ENCODE data around the gene XPO4. TPM values are rescaled to one million over a fixed set of nuclear protein-coding genes. Genes with fewer than 3 reads are reported as not detected.
"Not testable (repeated sequence)": the region's sequence is repeated elsewhere in the genome, so short reads cannot be mapped to it uniquely, and the experiment has no call there.

Gene XPO4
- total RNA-seq: 32.5 and 34.8 TPM in 2 replicates

- peak within 1 kb of the TSS; percentile 97 for H3K27ac Mint-ChIP-seq
- no peaks in the 10 kb centered on the region for H3K9me3 Mint-ChIP-seq
- H3K27me3 Mint-ChIP-seq: peaks cover 2% of the 10 kb centered on the region
- peak within 1 kb of the TSS; percentile 99 for H3K4me3 Mint-ChIP-seq
- peaks cover 18% of the 10 kb centered on the region for H3K36me3 Mint-ChIP-seq (ENCODE audit: low read depth)
- peak; percentile 95 for DNase-seq
- H3K4me1 Mint-ChIP-seq: peaks cover 26% of the 10 kb centered on the region
- intact Hi-C loops (cut with micrococcal nuclease): loop anchor here (1.0 to 10.0 kb wide), 5 partner anchors 129 to 1118 kb away; partner anchors contain the start of genes EEF1AKMT1, IL17D, MRPL57 and PSPC1
Measured at GRCh38 chr13:20902438-20903163, at the start of gene XPO4. Gene XPO4, minus strand, starts transcription at chr13:20902746. Its CDS starts 8 bp downstream, at chr13:20902738.

- DNase-seq; H3K4me1 Mint-ChIP-seq; H3K36me3 Mint-ChIP-seq (ENCODE audit: low read depth); H3K4me3 Mint-ChIP-seq; H3K9me3 Mint-ChIP-seq; H3K27ac Mint-ChIP-seq: not testable (repeated sequence)
- H3K27me3 Mint-ChIP-seq: peaks cover 44% of the 10 kb centered on the region
- intact Hi-C loops (cut with micrococcal nuclease): loop anchor here (10.0 kb wide), 1 partner anchor 117 kb away; the partner anchor contains the start of gene LATS2
Measured at GRCh38 chr13:20948001-20948400, 45.5 kb upstream of the XPO4 start.

- no peak for DNase-seq
- Mint-ChIP-seq H3K27ac (peak overlapping the region; percentile 29), H3K9me3 (no peaks in the 10 kb centered on the region), H3K27me3 (peaks cover 42% of the 10 kb centered on the region), H3K36me3 (ENCODE audit: low read depth) (no peaks in the 10 kb centered on the region), H3K4me3 (peak overlapping the region; percentile 58), H3K4me1 (peaks cover 6% of the 10 kb centered on the region)
- intact Hi-C loops (cut with micrococcal nuclease): loop anchor here (10.0 kb wide), 1 partner anchor 119 kb away; the partner anchor contains the start of gene LATS2
Measured at GRCh38 chr13:20945952-20946383, 43.4 kb upstream of the XPO4 start.

GRCh38 chr13:20942938-20943559 is 40.5 kb upstream of the XPO4 start:
- Mint-ChIP-seq H3K4me3 (no peak overlapping the region), H3K27me3 (peaks cover 31% of the 10 kb centered on the region), H3K36me3 (ENCODE audit: low read depth) (no peaks in the 10 kb centered on the region), H3K9me3 (no peaks in the 10 kb centered on the region), H3K4me1 (peaks cover 6% of the 10 kb centered on the region), H3K27ac (no peak overlapping the region)
- DNase-seq: no peak
- intact Hi-C loops (cut with micrococcal nuclease): loop anchor here (1.0 to 10.0 kb wide), 4 partner anchors 122 to 536 kb away; partner anchors contain the start of gene LATS2

- H3K27me3 Mint-ChIP-seq: peaks cover 15% of the 10 kb centered on the region
- H3K9me3 Mint-ChIP-seq; H3K36me3 Mint-ChIP-seq (ENCODE audit: low read depth); H3K4me1 Mint-ChIP-seq; H3K4me3 Mint-ChIP-seq; DNase-seq; H3K27ac Mint-ChIP-seq: not testable (repeated sequence)
- intact Hi-C loops (cut with micrococcal nuclease): loop anchor here (10.0 kb wide), 1 partner anchor 124 kb away; the partner anchor contains the start of gene LATS2
Measured at GRCh38 chr13:20940511-20940910, 38.0 kb upstream of the XPO4 start.

GRCh38 chr13:20940083-20940482 is 37.5 kb upstream of the XPO4 start:
- DNase-seq: no peak
- intact Hi-C loops (cut with micrococcal nuclease): loop anchor here (10.0 kb wide), 1 partner anchor 125 kb away; the partner anchor contains the start of gene LATS2
- Mint-ChIP-seq H3K4me3 (no peak overlapping the region), H3K4me1 (peaks cover 3% of the 10 kb centered on the region), H3K9me3 (no peaks in the 10 kb centered on the region), H3K36me3 (ENCODE audit: low read depth) (no peaks in the 10 kb centered on the region), H3K27ac (no peak overlapping the region), H3K27me3 (peaks cover 11% of the 10 kb centered on the region)

GRCh38 chr13:20939662-20940061 is 37.1 kb upstream of the XPO4 start:
- Mint-ChIP-seq H3K27ac (no peak overlapping the region), H3K4me1 (peaks cover 3% of the 10 kb centered on the region), H3K27me3 (peaks cover 6% of the 10 kb centered on the region), H3K36me3 (ENCODE audit: low read depth) (no peaks in the 10 kb centered on the region), H3K4me3 (no peak overlapping the region), H3K9me3 (no peaks in the 10 kb centered on the region)
- intact Hi-C loops (cut with micrococcal nuclease): loop anchor here (10.0 kb wide), 1 partner anchor 125 kb away; the partner anchor contains the start of gene LATS2
- DNase-seq: no peak

GRCh38 chr13:20938302-20938701 is 35.8 kb upstream of the XPO4 start:
- Mint-ChIP-seq H3K27me3 (peaks cover 1% of the 10 kb centered on the region), H3K4me3 (no peak overlapping the region), H3K36me3 (ENCODE audit: low read depth) (no peaks in the 10 kb centered on the region), H3K4me1 (no peaks in the 10 kb centered on the region), H3K27ac (no peak overlapping the region), H3K9me3 (no peaks in the 10 kb centered on the region)
- DNase-seq: no peak
- intact Hi-C loops (cut with micrococcal nuclease): no loop called here

GRCh38 chr13:20927596-20928257 is 25.2 kb upstream of the XPO4 start:
- intact Hi-C loops (cut with micrococcal nuclease): no loop called here
- H3K4me1 Mint-ChIP-seq: no peaks in the 10 kb centered on the region
- H3K27ac Mint-ChIP-seq: no peak overlapping the region
- no peak for DNase-seq
- H3K27me3 Mint-ChIP-seq: peaks cover 4% of the 10 kb centered on the region
- no peaks in the 10 kb centered on the region for H3K36me3 Mint-ChIP-seq (ENCODE audit: low read depth)
- H3K9me3 Mint-ChIP-seq: no peaks in the 10 kb centered on the region
- no peak overlapping the region for H3K4me3 Mint-ChIP-seq

- H3K27ac Mint-ChIP-seq; intact Hi-C loops (cut with micrococcal nuclease); H3K27me3 Mint-ChIP-seq; H3K36me3 Mint-ChIP-seq (ENCODE audit: low read depth); H3K9me3 Mint-ChIP-seq; DNase-seq; H3K4me1 Mint-ChIP-seq; H3K4me3 Mint-ChIP-seq: not testable (repeated sequence)
Measured at GRCh38 chr13:20925395-20925790, 22.8 kb upstream of the XPO4 start.

GRCh38 chr13:20924758-20925394 is 22.3 kb upstream of the XPO4 start:
- H3K4me1 Mint-ChIP-seq: no peaks in the 10 kb centered on the region
- peak; percentile 91 for DNase-seq
- no peak overlapping the region for H3K27ac Mint-ChIP-seq
- no peaks in the 10 kb centered on the region for H3K36me3 Mint-ChIP-seq (ENCODE audit: low read depth)
- intact Hi-C loops (cut with micrococcal nuclease): loop anchor here (1.0 to 5.0 kb wide), 3 partner anchors 213 to 743 kb away; no protein-coding TSS in a partner anchor
- no peak overlapping the region for H3K4me3 Mint-ChIP-seq
- H3K27me3 Mint-ChIP-seq: peaks cover 4% of the 10 kb centered on the region
- H3K9me3 Mint-ChIP-seq: no peaks in the 10 kb centered on the region

GRCh38 chr13:20923272-20923671 is 20.7 kb upstream of the XPO4 start:
- Mint-ChIP-seq H3K27me3 (peaks cover 4% of the 10 kb centered on the region), H3K4me1 (no peaks in the 10 kb centered on the region), H3K4me3 (no peak overlapping the region), H3K9me3 (no peaks in the 10 kb centered on the region), H3K27ac (no peak overlapping the region), H3K36me3 (ENCODE audit: low read depth) (no peaks in the 10 kb centered on the region)
- no peak for DNase-seq
- intact Hi-C loops (cut with micrococcal nuclease): loop anchor here (5.0 kb wide), 1 partner anchor 741 kb away; no protein-coding TSS in a partner anchor

GRCh38 chr13:20921572-20921971 is 19.0 kb upstream of the XPO4 start:
- intact Hi-C loops (cut with micrococcal nuclease): loop anchor here (5.0 kb wide), 1 partner anchor 739 kb away; no protein-coding TSS in a partner anchor
- Mint-ChIP-seq H3K9me3 (no peaks in the 10 kb centered on the region), H3K36me3 (ENCODE audit: low read depth) (no peaks in the 10 kb centered on the region), H3K27ac (no peak overlapping the region), H3K4me1 (no peaks in the 10 kb centered on the region), H3K27me3 (peaks cover 3% of the 10 kb centered on the region), H3K4me3 (no peak overlapping the region)
- DNase-seq: no peak
